Occipital lobe (tissue), 2 donors: ENCODE measurements around the gene LRRTM4. TPM values are rescaled to one million over a fixed set of nuclear protein-coding genes. Genes with fewer than 3 reads are reported as not detected.
"Not testable (repeated sequence)": the region's sequence is repeated elsewhere in the genome, so short reads cannot be mapped to it uniquely, and the experiment has no call there.

Source experiments
- DNase-seq: peaks from one replicate; lab custom pipeline; 2025; lab: John Stamatoyannopoulos, UW
- total RNA-seq: library from RNA; depleted of rRNA; stranded (reverse); fragments of >200 nt; gene quantifications from one replicate; pipeline ENCODE4 v1.2.3, GENCODE V29; 2014

LRRTM4 gene
- total RNA-seq, 1 donor from 2014 or later: 106 TPM

- DNase-seq: no peak
These were observed 435.7 kb downstream of the LRRTM4 start for GRCh38 chr2:77086478-77086877.

- DNase-seq: no peak
These were observed 436.1 kb downstream of the LRRTM4 start for GRCh38 chr2:77086051-77086450.

DNA sequence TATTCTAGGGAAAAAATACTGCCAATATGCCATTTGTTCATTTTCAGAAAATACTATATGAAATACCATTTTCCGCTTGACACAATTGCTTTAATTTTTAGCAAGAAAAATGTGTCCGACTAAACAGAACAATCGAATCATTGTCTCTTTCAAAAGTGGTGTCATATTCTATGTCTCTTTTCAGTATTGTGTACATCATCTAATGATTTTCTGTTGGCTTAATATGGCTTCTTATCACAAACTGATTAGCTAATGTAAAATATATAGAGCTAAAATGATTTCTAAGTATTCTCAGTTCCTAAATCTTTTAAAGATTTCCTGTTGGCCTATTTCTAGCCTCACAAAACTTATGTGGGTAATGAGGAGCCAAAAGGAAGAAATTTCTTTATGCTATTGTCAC is 436.6 kb downstream of the LRRTM4 start:
- DNase-seq: no peak

GRCh38 chr2:77081597-77081996 is 440.6 kb downstream of the LRRTM4 start:
- no peak for DNase-seq

DNA sequence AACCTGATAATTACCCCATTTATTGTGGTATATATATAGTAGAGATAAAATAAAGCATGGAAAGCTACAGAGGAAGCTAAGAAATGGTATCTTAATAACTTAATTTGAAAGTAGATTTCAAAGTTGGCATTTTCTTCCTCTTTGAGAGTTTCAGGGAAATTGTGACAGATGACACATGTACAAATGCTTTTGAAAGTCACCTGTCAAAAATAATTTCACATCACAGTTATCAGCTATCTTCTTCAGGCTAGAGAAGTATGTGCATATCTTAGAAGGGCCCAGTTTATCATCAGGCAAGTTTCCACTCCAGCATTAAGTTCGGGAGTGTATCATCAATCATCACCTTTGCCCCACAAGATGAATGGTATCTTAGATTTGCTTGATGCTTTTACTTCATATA is 457.9 kb downstream of the LRRTM4 start:
- DNase-seq: no peak

- no peak for DNase-seq
These were observed 467.2 kb downstream of the LRRTM4 start for GRCh38 chr2:77054938-77055337.

- no peak for DNase-seq
These were observed 475.8 kb downstream of the LRRTM4 start for GRCh38 chr2:77046339-77046738.

DNA sequence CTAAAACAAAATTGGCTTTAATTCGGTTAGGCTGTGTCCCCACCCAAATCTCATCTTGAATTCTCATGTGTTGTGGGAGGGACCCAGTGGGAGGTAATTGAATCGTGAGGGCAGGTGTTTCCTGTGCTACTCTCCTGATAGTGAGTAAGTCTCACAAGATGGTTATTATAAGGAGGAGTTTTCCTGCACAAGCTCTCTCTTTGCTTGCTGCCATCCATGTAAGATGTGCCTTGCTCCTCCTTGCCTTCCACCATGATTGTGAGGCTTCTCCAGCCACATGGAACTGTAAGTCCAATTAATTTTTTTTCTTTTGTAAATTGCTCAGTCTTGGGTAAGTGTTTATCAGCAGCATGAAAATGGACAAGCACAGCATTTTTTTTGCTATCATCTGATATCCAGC is 476.7 kb downstream of the LRRTM4 start:
- DNase-seq: not testable (repeated sequence)

DNA sequence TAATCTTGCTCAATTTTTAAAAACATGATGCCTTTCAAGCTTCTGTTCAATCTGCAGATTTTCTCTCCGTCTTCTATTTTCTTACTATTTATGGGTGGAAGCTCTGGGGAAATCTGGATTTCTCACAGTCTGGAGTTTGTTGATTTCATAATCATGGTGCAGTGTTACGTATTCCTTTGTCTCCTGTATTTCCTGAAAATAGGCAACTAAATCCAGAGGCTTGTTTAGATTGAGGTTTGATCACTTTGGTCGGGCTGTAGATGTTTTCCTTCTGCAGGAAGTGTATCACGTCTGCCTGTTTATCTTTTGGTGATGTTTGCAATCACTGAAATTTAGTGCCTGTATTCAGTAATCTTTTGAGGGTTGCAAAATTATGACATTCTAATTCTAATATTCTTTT is 487.7 kb downstream of the LRRTM4 start:
- DNase-seq: no peak

GRCh38 chr2:77029237-77029636 is 492.9 kb downstream of the LRRTM4 start:
- not testable (repeated sequence) for DNase-seq

GRCh38 chr2:77028032-77028600 is 494.1 kb downstream of the LRRTM4 start:
- DNase-seq: no peak

DNA sequence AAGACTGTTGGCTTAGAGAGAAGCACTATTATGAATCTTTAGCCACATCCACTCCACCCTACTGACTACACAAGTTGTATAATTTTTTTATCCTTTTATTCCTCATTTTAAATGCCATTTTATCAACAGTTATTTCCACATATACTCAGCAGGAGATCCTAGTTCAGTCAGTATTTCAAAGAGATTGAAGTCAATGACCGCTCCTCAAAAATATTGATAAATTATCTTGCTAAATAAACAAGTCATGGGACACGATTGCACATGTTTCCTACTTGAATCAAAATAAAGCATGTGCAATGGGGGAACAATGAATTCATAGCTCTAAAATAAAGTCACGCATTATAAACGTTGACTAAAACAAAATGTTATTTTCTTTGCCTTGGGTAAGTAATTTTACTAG is 496.5 kb downstream of the LRRTM4 start:
- no peak for DNase-seq

- no peak for DNase-seq
These were observed 501.0 kb downstream of the LRRTM4 start for GRCh38 chr2:77021161-77021560.

- DNase-seq: no peak
These were observed 504.0 kb downstream of the LRRTM4 start for GRCh38 chr2:77018219-77018618.

GRCh38 chr2:77017355-77017745 is 504.8 kb downstream of the LRRTM4 start:
- no peak for DNase-seq

DNA sequence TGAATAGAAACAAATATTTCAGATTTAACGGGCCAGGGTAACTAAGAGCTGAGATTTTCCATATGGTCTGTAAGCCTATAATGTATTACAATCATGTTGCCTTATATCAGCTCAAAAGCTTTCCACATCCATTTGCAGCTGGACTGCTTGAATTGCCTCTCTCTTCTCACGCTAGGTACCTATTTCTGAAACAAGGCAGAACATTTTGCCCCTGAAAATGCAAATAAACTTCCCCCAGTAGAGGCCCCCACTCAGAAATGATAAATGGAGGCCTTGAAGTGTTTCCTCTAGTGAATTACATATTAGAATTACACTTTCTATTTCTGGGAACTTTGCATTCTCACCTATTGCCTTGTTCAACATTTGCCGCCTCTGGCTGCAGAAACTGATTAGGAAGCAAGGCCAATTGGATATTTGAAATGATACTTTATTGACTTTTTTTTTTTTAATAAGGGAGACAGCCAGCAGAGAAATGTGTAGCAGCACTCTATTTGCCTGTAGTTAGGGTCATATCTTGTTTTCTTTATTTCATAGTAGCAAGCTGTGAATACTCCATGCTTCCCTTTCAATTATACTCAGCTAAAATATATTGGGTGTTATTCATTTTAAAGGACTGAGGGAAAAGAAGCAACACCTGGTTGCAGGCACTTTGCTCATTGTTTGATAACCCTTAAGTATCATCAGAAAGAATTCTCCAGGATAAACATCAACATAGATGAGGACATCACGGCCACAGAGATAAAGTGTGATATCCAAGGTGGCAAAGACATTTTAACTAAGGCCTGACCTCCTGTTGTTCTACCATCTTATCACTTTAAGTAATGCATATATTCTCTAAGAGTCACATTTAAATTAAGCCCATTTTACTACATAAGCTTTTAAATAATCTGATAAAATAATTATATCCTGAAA is 505.5 kb downstream of the LRRTM4 start:
- no peak for DNase-seq

DNA sequence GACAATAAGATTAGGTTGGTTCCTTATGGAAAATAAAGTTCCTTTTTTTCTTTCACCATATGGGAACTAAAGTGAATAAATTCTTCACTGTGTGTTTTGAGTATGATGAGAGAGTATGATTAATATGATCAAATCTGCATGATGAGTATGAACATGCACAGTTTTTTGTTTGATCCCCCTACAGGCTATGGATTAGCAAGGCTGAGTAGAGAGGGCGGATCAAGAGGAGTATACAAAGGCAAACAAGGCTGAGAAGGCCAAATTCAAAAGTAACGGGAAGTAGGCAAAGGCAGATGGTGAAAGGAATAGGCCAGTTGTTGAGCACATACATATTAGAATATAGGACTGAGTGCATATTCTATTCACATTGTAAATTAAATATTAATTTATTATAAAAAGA is 508.2 kb downstream of the LRRTM4 start:
- DNase-seq: no peak

DNA sequence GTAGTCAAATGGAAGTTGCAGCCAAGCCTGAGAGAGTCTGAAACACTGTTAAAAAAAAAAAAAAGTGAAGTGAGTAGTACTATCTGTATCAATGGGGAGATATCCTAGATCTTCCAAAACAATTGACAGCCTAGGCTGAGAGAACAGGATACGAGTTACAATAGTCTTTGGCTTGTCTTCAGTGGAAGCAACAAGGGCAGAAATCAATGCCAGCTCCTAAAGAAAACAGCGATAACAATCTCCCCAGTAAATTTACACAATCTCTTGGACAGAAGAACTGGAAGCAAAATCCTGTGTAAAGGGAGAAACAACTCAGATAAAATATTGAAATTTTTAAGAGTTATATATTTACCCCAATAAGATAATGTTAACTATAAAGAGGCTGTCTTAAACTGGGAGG is 508.7 kb downstream of the LRRTM4 start:
- no peak for DNase-seq

DNA sequence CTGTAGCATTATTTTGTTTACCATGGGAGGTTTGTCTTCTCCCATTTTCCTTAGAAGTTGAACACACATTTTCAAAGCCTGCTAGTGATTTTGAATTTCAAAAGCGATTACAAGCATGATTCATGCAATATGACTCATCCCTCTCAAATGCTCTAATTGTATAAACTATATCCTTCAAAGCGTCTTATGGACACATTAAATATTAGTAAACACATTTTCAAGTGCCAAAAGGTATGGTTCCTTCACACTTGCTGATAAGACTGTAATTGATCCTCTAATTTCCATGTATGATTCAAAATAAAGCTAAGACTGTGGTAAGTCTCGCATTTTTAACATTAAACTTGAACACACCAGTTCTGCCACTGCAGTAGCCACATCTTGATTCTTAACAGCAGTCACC is 512.9 kb downstream of the LRRTM4 start:
- no peak for DNase-seq

DNA sequence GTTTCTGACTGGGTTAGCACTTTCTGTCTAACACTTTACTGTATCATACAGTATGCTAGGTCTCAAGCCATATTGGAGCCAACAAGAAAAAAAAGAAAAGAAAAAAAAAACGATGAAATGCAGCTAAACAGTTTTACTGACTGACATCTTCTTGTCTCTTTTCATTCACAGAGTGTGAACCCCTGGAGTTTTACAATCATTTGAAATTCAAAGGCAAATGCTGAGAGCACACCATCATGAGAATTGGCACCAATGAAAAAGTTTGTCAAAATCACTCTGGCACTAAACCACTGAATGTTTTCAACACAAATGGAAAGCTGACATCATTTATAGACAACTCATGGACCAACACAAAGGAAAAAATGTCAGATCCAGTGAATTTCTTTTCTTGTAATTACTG is 513.3 kb downstream of the LRRTM4 start:
- no peak for DNase-seq

- no peak for DNase-seq
These were observed 514.5 kb downstream of the LRRTM4 start for GRCh38 chr2:77007686-77008085.

DNA sequence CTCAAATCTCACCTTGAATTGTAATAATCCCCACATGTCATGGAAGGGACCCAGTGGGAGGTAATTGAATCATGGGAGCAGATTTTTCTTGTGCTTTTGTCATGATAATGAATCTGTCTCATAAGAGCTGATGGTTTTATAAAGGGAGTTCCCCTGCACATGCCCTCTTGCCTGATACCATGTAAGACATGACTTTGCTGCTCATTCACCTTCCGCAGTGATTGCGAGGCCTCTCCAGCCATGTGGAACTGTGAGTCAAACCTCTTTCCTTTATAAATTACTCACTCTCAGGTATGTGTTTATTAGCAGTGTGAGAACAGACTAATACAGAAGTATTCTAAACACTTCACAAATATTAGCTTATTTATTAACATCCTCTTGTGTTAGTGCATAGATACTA is 516.7 kb downstream of the LRRTM4 start:
- DNase-seq: no peak

GRCh38 chr2:77001895-77002294 is 520.3 kb downstream of the LRRTM4 start:
- no peak for DNase-seq
